Adrenal gland (tissue), 12 donors: ENCODE data around the gene MRPL36. TPM values are rescaled to one million over a fixed set of nuclear protein-coding genes. Genes with fewer than 3 reads are reported as not detected.
A peak's percentile ranks its signal among the peaks of the same experiment; 100 is the strongest.

Experiments
- DNase-seq, 7 donors: peaks; one replicate each; pipeline ENCODE4 v3.0.0-alpha.2; 2019 to 2020
- H3K27ac ChIP-seq, 5 donors: fragments of 200-600 bp; sonication (generic) in 4 of 5; 1 replicate in 3 of 5; 2 replicates in 2 of 5; pipeline versions ENCODE4 v1.5.1 to v1.8.0; 2016 to 2020; ENCODE audit warnings: mild to moderate bottlenecking in 1 of 5
- H3K27me3 ChIP-seq: fragments of 200-600 bp; 2 replicates; pipeline ENCODE4 v1.8.0; 2021
- H3K36me3 ChIP-seq, 2 donors: fragments of 200-600 bp; replicated peaks in 1 of 2; 1 replicate in 1 of 2; 2 replicates in 1 of 2; pipeline versions ENCODE4 v1.5.1 to v1.8.0; 2018 to 2022
- H3K4me1 ChIP-seq, 2 donors: fragments of 200-600 bp; replicated peaks in 1 of 2; 1 replicate in 1 of 2; 2 replicates in 1 of 2; pipeline versions ENCODE4 v1.5.1 to v1.8.0; 2018 to 2021
- H3K4me3 ChIP-seq, 4 donors: fragments of 200-600 bp; sonication (generic) in 3 of 4; one replicate each; pipeline ENCODE4 v1.5.1; 2016 to 2018
- H3K9me3 ChIP-seq, 3 donors: fragments of 200-600 bp; sonication (generic) in 1 of 3; replicated peaks in 1 of 3; 1 replicate in 2 of 3; 2 replicates in 1 of 3; pipeline versions ENCODE4 v1.5.1 to v1.8.0; 2016 to 2021
- CTCF ChIP-seq, 6 experiments: fragments of 450-650 bp in 4 of 6; fragments of 200-600 bp in 2 of 6; sonication (generic) in 1 of 6; IDR thresholded peaks; 1 replicate in 5 of 6; 2 replicates in 1 of 6; pipeline versions ENCODE4 v1.5.1 to v1.8.0; 2016 to 2021; ENCODE audit warnings: antibody characterized with exemption in 6 of 6, mild to moderate bottlenecking in 2 of 6, moderate library complexity in 1 of 6
- POLR2A ChIP-seq, 2 donors: fragments of 450-650 bp; IDR thresholded peaks; one replicate each; pipeline ENCODE4 v1.6.1; 2017; ENCODE audit warnings: antibody characterized with exemption in 2 of 2, mild to moderate bottlenecking in 2 of 2, moderate library complexity in 1 of 2
- WGBS, 4 donors: extraction: QIAGEN DNeasy Blood & Tissue Kit in 2 of 4; methylation state at CpG; one replicate each; pipeline versions ENCODE4 v1.1.5 to v1.1.7; 2013 to 2017; 5-methylcytosine and 5-hydroxymethylcytosine counted together
- intact Hi-C, 2 donors: fragments of 100-400 bp; cut with DNase I; formaldehyde crosslinking; loops; one replicate each; pipeline versions ENCODE4 v1.14.1 to v1.15.0; 2022 to 2023
- polyA plus RNA-seq, 3 donors: library from polyadenylated mRNA; stranded (reverse); fragments of 200-250 nt in 2 of 3; fragments of 350-450 nt in 1 of 3; fragmentation: Illumina TruSeq in 1 of 3; extraction: RNeasy Lipid Tissue Mini Kit (QIAGEN cat#74804) in 1 of 3; gene quantifications; one replicate each; pipeline ENCODE4 v1.2.3, GENCODE V29; 2013 to 2014
- total RNA-seq, 9 donors: library from RNA; depleted of rRNA in 4 of 9; stranded (reverse); fragments of >200 nt in 4 of 9; fragments of 120-200 nt in 1 of 9; fragmentation: NEBNext Ultra II Directional in 1 of 9; extraction: Animal tissue kit (Norgen Biotek cat#: 25700) in 1 of 9; gene quantifications; one replicate each; pipeline versions ENCODE4 v1.1.0 to v1.2.4, GENCODE V29; 2013 to 2023
- donor health status: healthy with polysubstance abuse.
- donor health status: Bipolar disorder and iron deficiency.
- donor health status: DM: yes; HTN: yes; CAD: no.
- donor health status: DM: no; HTN: no; CAD: no.
- donor health status: DM: no; HTN: no; CAD: no.
- donor health status: DM: yes; HTN: yes; CAD: no.

MRPL36 gene
- total and polyA plus RNA-seq, 12 donors = 23.3 to 97.4 (median 61.3) TPM

GRCh38 chr5:1823381-1824034 lies 23.9 kb upstream of the MRPL36 start:
- H3K27ac ChIP-seq = no peak overlapping the region
- DNase-seq = no peak
- no peaks in the 10 kb centered on the region for H3K27me3 ChIP-seq
- TF ChIP-seq POLR2A (IDR thresholded peaks at IDR 0.05) (no peak), CTCF (IDR thresholded peaks at IDR 0.05) (no peak)
- WGBS, 4 donors = 83 to 100% (median 95%) methylated on average over 7 to 12 of the region's 12 CpGs
- no peak overlapping the region for H3K4me3 ChIP-seq
- H3K4me1 ChIP-seq = no peaks in the 10 kb centered on the region
- intact Hi-C loops = no loop called here
- no peaks in the 10 kb centered on the region for H3K36me3 ChIP-seq
- no peaks in the 10 kb centered on the region for H3K9me3 ChIP-seq

- WGBS, 4 donors = 60 to 68% (median 63%) methylated on average over 8 of the region's 8 CpGs
- TF ChIP-seq POLR2A (IDR thresholded peaks at IDR 0.05) = no peak
- no peak for TF ChIP-seq CTCF (IDR thresholded peaks at IDR 0.05)
- Histone ChIP-seq H3K4me3 (no peak overlapping the region), H3K9me3 (no peaks in the 10 kb centered on the region), H3K36me3 (peaks cover 0 to 5% of the 10 kb centered on the region in 2 donors), H3K27me3 (no peaks in the 10 kb centered on the region), H3K27ac (no peak overlapping the region), H3K4me1 (no peaks in the 10 kb centered on the region)
- intact Hi-C loops = no loop called here
- no peak for DNase-seq
Measured at GRCh38 chr5:1821862-1822261, 22.2 kb upstream of the MRPL36 start.

GRCh38 chr5:1820926-1821325 lies 21.3 kb upstream of the MRPL36 start:
- H3K27me3 ChIP-seq = no peaks in the 10 kb centered on the region
- no peak for DNase-seq
- H3K9me3 ChIP-seq = no peaks in the 10 kb centered on the region
- no peak overlapping the region for H3K4me3 ChIP-seq
- no peaks in the 10 kb centered on the region for H3K4me1 ChIP-seq
- peaks cover 0 to 12% of the 10 kb centered on the region in 2 donors for H3K36me3 ChIP-seq
- intact Hi-C loops = no loop called here
- no peak for TF ChIP-seq CTCF (IDR thresholded peaks at IDR 0.05)
- TF ChIP-seq POLR2A (IDR thresholded peaks at IDR 0.05) = no peak
- WGBS, 4 donors = 94 to 97% (median 96%) methylated on average over 2 to 4 of the region's 4 CpGs
- no peak overlapping the region for H3K27ac ChIP-seq

- DNase-seq = peak in 1 of 7 donors; percentile 85
- no peak for TF ChIP-seq CTCF (IDR thresholded peaks at IDR 0.05)
- TF ChIP-seq POLR2A (IDR thresholded peaks at IDR 0.05) = no peak
- Histone ChIP-seq H3K9me3 (no peaks in the 10 kb centered on the region), H3K27ac (no peak overlapping the region), H3K36me3 (peaks cover 0 to 18% of the 10 kb centered on the region in 2 donors), H3K4me1 (no peaks in the 10 kb centered on the region), H3K27me3 (no peaks in the 10 kb centered on the region), H3K4me3 (no peak overlapping the region)
- intact Hi-C loops = no loop called here
- WGBS, 4 donors = 80 to 97% (median 89%) methylated on average over 10 to 12 of the region's 12 CpGs
Measured at GRCh38 chr5:1820381-1820780, 20.7 kb upstream of the MRPL36 start.
